Esophagus squamous epithelium (tissue), 5 donors: ENCODE data around the gene CFAP119. TPM values are rescaled to one million over a fixed set of nuclear protein-coding genes. Genes with fewer than 3 reads are reported as not detected.

ENCODE experiments used
- DNase-seq: peaks from one replicate; lab custom pipeline; 2025; lab: John Stamatoyannopoulos, UW
- H3K27ac ChIP-seq, 4 donors: fragments of 200-600 bp; sonication (generic); one replicate each; pipeline ENCODE4 v1.5.1; 2016 to 2019; ENCODE audit warnings: mild to moderate bottlenecking in 1 of 4
- H3K27me3 ChIP-seq, 4 donors: fragments of 200-600 bp; sonication (generic); 1 replicate in 3 of 4; 2 replicates in 1 of 4; pipeline versions ENCODE4 v1.5.1 to v1.6.0; 2017 to 2021; ENCODE audit warnings: antibody characterized with exemption in 1 of 4
- H3K36me3 ChIP-seq, 3 donors: fragments of 200-600 bp; sonication (generic); one replicate each; pipeline ENCODE4 v1.5.1; 2016 to 2019
- H3K4me1 ChIP-seq, 3 donors: fragments of 200-600 bp; sonication (generic); one replicate each; pipeline ENCODE4 v1.5.1; 2017 to 2019
- H3K4me3 ChIP-seq, 4 donors: fragments of 200-600 bp; sonication (generic); 1 replicate in 3 of 4; 2 replicates in 1 of 4; pipeline ENCODE4 v1.5.1; 2016 to 2019; ENCODE audit warnings: mild to moderate bottlenecking in 2 of 4, moderate library complexity in 1 of 4
- H3K9me3 ChIP-seq, 3 donors: fragments of 200-600 bp; sonication (generic); one replicate each; pipeline ENCODE4 v1.5.1; 2016 to 2019
- POLR2A ChIP-seq, 4 donors: fragments of 450-650 bp; IDR thresholded peaks; one replicate each; pipeline ENCODE4 v1.6.1; 2017; ENCODE audit warnings: antibody characterized with exemption in 4 of 4, mild to moderate bottlenecking in 4 of 4, moderate library complexity in 3 of 4
- WGBS, 2 donors: methylation state at CpG; one replicate each; pipeline ENCODE4 v1.1.5; 2018; 5-methylcytosine and 5-hydroxymethylcytosine counted together
- intact Hi-C: fragments of 100-400 bp; cut with DNase I; formaldehyde crosslinking; loops from one replicate; pipeline ENCODE4 v1.15.0; 2022
- total RNA-seq, 4 donors: library from RNA; depleted of rRNA; stranded (reverse); fragments of >200 nt; gene quantifications; one replicate each; pipeline ENCODE4 v1.1.0, GENCODE V29; 2016
- TF ChIP-seq, protein P1 (sequence below), 6 experiments: fragments of 450-650 bp in 4 of 6; fragments of 200-600 bp in 2 of 6; sonication (generic) in 2 of 6; IDR thresholded peaks; one replicate each; pipeline ENCODE4 v1.5.1; 2016 to 2019; ENCODE audit warnings: antibody characterized with exemption in 6 of 6, mild to moderate bottlenecking in 4 of 6, moderate library complexity in 4 of 6
- donor health status: DM: yes; HTN: yes; CAD: no.

Gene CFAP119
- total RNA-seq, 4 donors from 2014 or later = 1.3 to 5.0 (median 3.4) TPM; not detected in 1

DNA sequence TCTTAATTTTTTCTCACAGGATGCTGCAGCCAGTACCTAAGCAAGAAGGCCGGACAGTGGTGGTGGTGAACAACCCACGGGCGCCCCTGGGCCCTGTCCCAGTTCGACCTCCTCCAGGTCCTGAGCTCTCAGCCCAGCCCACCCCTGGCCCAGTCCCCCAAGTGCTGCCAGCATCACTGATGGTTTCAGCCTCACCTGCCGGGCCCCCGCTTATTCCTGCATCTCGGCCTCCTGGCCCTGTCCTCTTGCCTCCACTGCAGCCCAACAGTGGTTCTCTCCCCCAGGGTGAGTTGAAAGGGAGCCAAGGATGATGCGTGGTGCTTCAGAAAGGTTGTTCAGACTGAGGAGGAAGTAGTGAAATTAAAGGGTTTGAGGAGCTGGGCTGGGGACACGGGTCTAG lies 41.2 kb downstream of the CFAP119 start:
- TF ChIP-seq, protein P1, sequence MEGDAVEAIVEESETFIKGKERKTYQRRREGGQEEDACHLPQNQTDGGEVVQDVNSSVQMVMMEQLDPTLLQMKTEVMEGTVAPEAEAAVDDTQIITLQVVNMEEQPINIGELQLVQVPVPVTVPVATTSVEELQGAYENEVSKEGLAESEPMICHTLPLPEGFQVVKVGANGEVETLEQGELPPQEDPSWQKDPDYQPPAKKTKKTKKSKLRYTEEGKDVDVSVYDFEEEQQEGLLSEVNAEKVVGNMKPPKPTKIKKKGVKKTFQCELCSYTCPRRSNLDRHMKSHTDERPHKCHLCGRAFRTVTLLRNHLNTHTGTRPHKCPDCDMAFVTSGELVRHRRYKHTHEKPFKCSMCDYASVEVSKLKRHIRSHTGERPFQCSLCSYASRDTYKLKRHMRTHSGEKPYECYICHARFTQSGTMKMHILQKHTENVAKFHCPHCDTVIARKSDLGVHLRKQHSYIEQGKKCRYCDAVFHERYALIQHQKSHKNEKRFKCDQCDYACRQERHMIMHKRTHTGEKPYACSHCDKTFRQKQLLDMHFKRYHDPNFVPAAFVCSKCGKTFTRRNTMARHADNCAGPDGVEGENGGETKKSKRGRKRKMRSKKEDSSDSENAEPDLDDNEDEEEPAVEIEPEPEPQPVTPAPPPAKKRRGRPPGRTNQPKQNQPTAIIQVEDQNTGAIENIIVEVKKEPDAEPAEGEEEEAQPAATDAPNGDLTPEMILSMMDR (IDR thresholded peaks at IDR 0.05) = no peak
- Histone ChIP-seq H3K4me1 (no peaks in the 10 kb centered on the region), H3K4me3 (no peak overlapping the region), H3K9me3 (no peaks in the 10 kb centered on the region), H3K36me3 (peaks cover 66 to 100% (median 91%) of the 10 kb centered on the region in 3 donors), H3K27me3 (no peaks in the 10 kb centered on the region), H3K27ac (no peak overlapping the region)
- intact Hi-C loops = no loop called here
- WGBS, 2 donors = 82 to 84% methylated on average over 4 to 8 of the region's 9 CpGs
- DNase-seq = no peak

DNA sequence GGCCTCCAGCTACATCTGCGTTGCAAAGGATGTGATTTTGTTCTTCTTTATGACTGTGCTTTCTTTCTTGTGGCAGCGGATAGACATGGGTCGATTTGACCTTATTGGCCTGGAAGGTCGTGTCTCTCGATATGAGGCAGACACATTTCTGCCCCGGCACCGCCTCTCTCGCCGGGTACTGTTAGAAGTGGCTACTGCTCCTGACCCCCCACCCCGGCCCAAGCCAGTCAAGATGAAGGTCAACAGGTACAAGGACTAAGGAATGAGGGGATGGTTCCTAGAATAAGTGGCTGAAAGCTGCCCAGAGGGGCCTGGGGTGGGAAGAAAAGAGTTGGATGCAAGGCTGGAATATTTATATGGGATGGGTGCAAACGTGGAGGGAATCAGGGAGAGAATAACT lies 41.8 kb downstream of the CFAP119 start:
- Histone ChIP-seq H3K36me3 (peaks cover 63 to 100% (median 90%) of the 10 kb centered on the region in 3 donors), H3K27me3 (no peaks in the 10 kb centered on the region), H3K27ac (no peak overlapping the region), H3K9me3 (no peaks in the 10 kb centered on the region), H3K4me3 (no peak overlapping the region), H3K4me1 (no peaks in the 10 kb centered on the region)
- no peak for DNase-seq
- TF ChIP-seq, protein P1 (IDR thresholded peaks at IDR 0.05) = no peak
- intact Hi-C loops = no loop called here
- 84 to 91% methylated on average over 5 to 11 of the region's 11 CpGs for WGBS, 2 donors

DNA sequence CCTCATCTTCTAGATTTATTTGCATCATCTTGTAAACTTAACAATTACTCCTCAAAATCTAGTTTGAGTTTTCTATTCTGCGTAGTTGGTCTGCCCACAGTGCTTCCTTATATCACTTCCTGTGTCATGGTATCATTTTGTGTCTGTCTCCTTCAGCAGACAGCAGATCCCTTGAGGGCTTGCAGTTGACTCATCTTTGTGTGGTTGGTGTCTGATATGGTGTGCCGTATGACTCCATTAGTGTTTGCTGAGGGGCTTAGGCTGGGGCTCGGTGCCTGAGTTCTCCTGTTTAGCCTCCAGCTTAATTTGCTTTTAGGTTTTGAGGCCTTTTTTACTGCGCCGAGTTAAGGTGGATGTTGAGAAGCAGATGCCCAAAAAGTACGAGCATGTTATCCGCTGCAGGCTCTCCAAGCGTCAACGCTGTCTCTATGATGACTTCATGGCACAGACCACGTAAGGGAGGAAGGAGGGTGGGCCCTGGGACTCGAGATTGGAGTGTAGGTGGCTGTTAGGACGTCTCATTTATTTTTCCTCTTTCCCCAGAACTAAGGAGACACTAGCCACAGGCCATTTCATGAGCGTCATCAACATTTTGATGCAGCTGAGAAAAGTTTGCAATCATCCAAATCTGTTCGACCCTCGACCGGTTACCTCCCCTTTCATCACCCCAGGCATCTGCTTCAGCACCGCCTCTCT lies 46.0 kb downstream of the CFAP119 start:
- intact Hi-C loops = no loop called here
- Histone ChIP-seq H3K4me1 (peaks cover 6 to 7% (median 6%) of the 10 kb centered on the region in 3 donors), H3K4me3 (no peak overlapping the region), H3K27me3 (no peaks in the 10 kb centered on the region), H3K9me3 (no peaks in the 10 kb centered on the region), H3K27ac (peak overlapping the region in 2 of 4 donors; percentile 29 to 55), H3K36me3 (peaks cover 47 to 100% (median 87%) of the 10 kb centered on the region in 3 donors)
- TF ChIP-seq POLR2A (IDR thresholded peaks at IDR 0.05) = no peak
- TF ChIP-seq, protein P1 (IDR thresholded peaks at IDR 0.05) = no peak
- WGBS, 2 donors = 70 to 77% methylated on average over 13 to 16 of the region's 17 CpGs
- DNase-seq = no peak

- TF ChIP-seq, protein P1 (IDR thresholded peaks at IDR 0.05) = no peak
- no peak for TF ChIP-seq POLR2A (IDR thresholded peaks at IDR 0.05)
- no peak overlapping the region for H3K27ac ChIP-seq
- H3K36me3 ChIP-seq = peaks cover 63 to 100% (median 90%) of the 10 kb centered on the region in 3 donors
- intact Hi-C loops = no loop called here
- H3K27me3 ChIP-seq = no peaks in the 10 kb centered on the region
- 100% methylated on average over 1 of the region's 1 CpG for WGBS, 2 donors
- H3K9me3 ChIP-seq = no peaks in the 10 kb centered on the region
- peaks cover 6 to 7% (median 6%) of the 10 kb centered on the region in 3 donors for H3K4me1 ChIP-seq
- DNase-seq = no peak
- no peak overlapping the region for H3K4me3 ChIP-seq
These were observed 50.1 kb downstream of the CFAP119 start for GRCh38 chr16:30711712-30712111.

- Histone ChIP-seq H3K27ac (no peak overlapping the region), H3K4me1 (peaks cover 6 to 7% (median 6%) of the 10 kb centered on the region in 3 donors), H3K36me3 (peaks cover 62 to 100% (median 93%) of the 10 kb centered on the region in 3 donors), H3K9me3 (no peaks in the 10 kb centered on the region), H3K27me3 (no peaks in the 10 kb centered on the region), H3K4me3 (no peak overlapping the region)
- DNase-seq = no peak
- TF ChIP-seq, protein P1 (IDR thresholded peaks at IDR 0.05) = no peak
- TF ChIP-seq POLR2A (IDR thresholded peaks at IDR 0.05) = no peak
- intact Hi-C loops = no loop called here
- 95 to 100% methylated on average over 3 to 4 of the region's 4 CpGs for WGBS, 2 donors
These were observed 50.9 kb downstream of the CFAP119 start for GRCh38 chr16:30710971-30711370.
